ENCODE results near the gene FPR1. TPM values are rescaled to one million over a fixed set of nuclear protein-coding genes. Genes with fewer than 3 reads are reported as not detected.
A peak's percentile ranks its signal among the peaks of the same experiment; 100 is the strongest.
"Not testable (repeated sequence)": the region's sequence is repeated elsewhere in the genome, so short reads cannot be mapped to it uniquely, and the experiment has no call there.

Gene FPR1
- total RNA-seq, 1 donor from 2014 or later: 9.3 TPM

- no peak for DNase-seq (ENCODE audit: low spot score)
Measured at GRCh38 chr19:51779181-51779580, 27.5 kb upstream of the FPR1 start.

DNA sequence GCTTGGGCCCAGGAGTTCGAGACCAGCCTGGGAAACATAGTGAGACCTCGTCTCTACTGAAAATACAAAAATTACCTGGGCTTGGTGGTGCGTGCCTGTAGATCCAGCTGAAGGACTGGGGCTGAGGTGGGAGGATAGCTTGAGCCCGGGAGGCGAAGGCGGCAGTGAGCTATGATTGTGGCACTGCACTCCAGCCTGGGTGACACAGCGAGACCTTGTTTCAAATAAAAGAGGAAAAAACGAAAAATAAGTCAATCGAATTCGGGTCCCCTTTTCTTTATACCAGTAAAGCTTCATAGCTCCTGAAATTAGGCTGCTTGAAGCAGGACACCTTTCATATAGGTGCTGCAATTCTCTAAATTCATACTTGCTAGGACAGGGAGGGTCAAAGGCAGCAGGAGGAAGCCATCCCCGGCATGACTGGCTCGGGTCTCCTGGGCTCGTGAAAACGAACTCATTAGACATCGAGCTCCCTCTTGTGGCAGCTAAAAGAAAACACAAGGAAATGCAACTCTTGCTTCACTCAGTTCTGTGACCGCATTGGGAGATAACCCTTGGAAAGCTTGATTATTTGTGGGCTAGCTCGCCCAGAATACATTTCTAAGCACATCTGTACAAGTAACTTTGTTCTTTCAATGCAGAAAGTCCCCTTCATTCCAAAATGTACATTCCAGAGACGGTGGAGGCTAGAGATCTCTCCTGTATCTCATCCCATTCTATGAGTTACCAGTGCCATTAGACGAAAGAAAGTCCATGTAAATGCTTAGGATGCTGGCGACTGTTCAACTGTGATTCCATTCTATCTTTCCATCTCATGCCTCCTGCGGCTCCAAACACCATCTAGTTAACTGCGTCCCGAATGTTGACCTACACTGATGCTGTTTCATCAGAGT, 26.1 kb upstream of the FPR1 start:
- DNase-seq (ENCODE audit: low spot score): peak; percentile 68

GRCh38 chr19:51776561-51776960, 24.9 kb upstream of the FPR1 start:
- not testable (repeated sequence) for DNase-seq (ENCODE audit: low spot score)

GRCh38 chr19:51772977-51773376, 21.3 kb upstream of the FPR1 start:
- no peak for DNase-seq (ENCODE audit: low spot score)

DNA sequence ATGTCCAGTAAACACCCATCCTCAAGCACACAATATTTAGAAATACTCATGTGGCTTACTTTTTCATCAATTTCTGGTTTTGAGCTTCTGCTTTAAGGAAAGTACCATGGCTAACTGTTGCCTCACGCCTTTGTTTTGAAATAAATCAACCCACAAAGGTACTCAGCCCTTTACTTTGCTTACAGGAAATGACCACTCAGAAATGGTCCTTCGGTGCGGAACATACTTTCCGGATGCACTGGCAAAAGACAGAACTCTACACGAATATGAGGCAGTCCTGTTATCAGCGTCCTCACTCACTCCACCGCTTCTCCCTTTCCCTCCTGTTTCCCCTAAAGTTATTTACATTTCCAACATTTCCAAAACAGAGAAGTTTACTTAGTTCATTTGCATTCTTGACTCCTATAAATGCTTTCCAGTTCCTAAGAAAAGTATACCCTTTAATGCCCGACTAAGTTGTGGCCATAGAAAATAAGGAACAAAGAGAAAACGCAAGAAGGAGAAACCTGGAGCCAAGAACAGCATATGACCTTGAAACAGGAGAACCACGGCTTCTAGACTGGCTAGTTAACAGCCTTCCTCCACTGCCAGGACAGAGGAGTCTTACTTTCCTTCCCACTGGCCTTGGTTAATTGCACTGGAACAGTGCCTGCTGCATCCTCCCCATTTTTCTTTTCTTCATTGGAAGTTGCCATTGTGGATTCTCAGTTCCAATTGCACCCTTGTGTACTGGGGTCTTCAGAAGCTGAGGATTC, 19.9 kb upstream of the FPR1 start:
- no peak for DNase-seq (ENCODE audit: low spot score)

GRCh38 chr19:51766461-51766860, 14.8 kb upstream of the FPR1 start:
- DNase-seq (ENCODE audit: low spot score): no peak

DNA sequence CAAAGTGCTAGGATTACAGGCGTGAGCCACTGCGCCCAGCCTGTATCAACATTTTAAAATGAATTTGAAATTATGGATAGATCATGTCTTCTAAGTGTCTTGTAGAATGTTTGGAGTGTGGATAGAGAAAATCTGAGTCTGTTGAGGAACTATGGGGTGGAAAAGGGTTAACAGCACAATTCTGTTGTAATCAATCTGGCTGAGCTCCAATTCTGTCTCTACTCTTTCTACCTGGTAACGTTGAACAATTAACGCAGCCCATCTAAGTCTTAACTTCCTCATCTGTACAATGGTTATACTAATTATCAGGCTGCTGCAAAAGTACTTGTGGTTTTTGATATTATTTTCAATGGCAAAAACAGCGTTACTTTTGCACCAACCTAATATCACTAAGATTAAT, 13.4 kb upstream of the FPR1 start:
- DNase-seq (ENCODE audit: low spot score): no peak

DNA sequence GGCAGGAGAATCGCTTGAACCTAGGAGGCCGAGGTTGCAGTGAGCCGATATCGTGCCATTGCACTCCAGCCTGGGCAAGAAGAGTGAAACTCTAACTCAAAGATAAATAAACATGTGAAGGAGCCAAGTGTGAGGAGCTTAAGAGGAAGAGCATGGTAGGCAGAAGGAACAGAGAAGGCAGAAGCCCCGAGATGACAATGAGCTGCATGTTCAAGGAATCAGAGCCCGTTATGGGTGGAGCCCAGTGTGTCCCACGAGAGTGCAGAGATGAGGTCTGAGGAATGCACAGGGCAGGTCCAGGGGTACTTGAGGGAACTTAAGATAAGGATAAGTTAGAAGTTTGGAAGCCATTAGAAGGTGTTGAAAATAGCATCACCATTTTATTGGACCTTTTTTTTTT, 10.0 kb upstream of the FPR1 start:
- DNase-seq (ENCODE audit: low spot score): no peak

DNA sequence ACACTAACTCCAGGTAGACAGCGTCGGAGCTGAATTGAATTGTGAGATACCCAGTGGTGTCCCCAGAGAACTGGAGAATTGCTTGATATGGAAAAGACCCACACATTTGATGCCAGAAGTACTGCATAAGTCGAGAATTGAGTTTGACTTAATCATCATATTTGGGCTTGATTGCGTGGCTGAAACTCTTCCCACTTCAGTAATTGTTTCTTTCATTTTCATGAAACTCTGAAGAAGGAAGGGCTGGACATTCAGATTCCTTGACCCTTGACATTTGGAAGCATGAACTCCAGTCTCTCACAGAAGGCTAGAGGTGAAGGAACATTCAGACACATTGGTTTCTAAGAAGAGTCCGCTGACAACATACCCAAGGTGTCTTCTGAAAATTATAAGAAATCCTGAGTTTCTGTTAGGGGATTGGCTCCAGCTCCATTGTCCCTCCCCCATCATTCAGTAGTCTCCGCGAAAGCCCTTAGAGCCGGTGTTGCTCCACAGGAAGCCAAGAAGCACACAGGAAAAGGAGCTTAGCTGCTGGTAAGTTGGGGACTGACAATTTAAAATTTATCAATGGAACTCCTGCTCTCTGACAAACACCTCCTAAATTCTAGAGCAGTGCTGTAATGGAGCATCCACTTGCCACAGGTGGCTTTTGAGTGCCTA, 9.1 kb upstream of the FPR1 start, which contains the start of gene FPR2:
Gene FPR2 (plus strand): TSS at position 484 of the 660 bp plus-strand sequence. CDS start 7,479 bp downstream, outside the sequence.
- no peak for DNase-seq (ENCODE audit: low spot score)

DNA sequence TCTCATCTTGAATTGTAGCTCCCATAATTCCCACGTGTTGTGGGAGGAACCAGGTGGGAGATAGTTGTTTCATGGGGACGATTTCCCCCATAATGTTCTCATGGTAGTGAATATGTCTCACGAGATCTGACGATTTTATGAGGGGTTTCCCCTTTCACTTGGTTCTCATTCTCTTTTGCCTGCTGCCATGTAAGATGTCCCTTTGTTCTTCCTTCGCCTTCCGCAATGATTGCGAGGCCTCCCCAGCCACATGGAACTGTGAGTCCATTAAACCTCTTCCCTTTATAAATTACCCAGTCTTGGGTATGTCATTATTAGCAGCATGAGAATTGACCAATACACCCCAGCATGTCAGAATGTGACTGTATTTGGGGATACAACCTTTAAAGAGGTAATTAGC, 3.9 kb upstream of the FPR1 start:
- no peak for DNase-seq (ENCODE audit: low spot score)

DNA sequence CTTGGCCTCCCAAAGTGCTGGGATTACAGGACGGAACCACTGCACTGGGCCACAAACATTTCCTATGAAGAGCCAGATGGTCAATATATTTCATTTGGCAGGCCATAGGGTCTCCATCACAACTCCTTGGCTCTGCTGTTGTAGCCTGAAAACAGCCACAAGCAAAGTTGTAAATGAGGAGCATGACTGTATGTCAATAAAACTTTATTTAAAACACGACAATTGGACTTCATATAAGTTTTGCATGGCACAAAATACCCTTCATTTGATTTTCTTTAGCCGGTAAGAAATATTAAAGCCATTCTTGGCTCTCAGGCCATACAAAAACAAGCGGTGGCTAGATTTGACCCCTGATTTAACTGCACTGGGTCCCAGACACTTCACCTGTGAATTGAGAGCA, 3.1 kb upstream of the FPR1 start:
- no peak for DNase-seq (ENCODE audit: low spot score)

DNA sequence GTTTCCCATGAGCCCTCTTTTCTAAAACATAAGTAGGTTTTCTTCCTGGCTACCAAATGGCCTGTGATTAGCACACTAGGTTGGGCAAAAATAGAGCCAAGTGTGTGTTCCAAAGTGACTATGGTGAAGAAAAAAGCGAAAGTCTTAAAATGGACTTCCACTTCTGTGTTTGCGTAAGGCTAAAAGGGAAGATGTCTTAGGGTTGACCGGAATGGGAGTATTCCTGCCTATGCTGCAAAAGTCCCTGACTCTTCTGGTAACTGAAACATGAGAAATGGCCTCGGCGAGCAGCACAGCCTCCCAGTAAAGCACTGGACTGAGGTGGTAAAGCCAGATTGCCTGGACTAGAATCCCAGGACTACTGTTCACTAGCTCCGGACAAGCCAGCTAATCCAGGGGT, 2.4 kb upstream of the FPR1 start:
- DNase-seq (ENCODE audit: low spot score): no peak

GRCh38 chr19:51750400-51751094, 1.1 kb downstream of the FPR1 start:
- DNase-seq (ENCODE audit: low spot score): no peak

- no peak for DNase-seq (ENCODE audit: low spot score)
Measured at GRCh38 chr19:51749979-51750378, 1.7 kb downstream of the FPR1 start.

GRCh38 chr19:51746731-51747130, 4.9 kb downstream of the FPR1 start:
- DNase-seq (ENCODE audit: low spot score): no peak

DNA sequence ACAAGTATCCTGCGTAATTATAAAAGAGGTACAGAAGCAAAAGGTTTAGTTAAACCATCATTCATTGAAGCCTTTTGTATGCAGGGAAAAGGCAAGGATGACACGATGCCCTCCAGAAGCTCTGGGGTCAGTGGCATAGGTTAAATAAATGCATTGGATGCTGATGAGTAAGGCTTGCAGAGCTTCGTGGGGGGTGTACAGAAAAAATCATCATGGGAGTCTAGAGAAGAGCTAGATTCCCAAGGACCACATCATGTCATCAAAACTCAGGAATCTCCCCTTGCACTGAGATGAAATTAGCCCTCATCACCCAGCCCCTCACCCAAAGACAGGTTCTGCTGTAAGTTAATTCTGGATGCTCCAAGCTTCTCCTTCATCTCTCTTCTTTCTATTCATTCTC, 8.3 kb downstream of the FPR1 start:
- no peak for DNase-seq (ENCODE audit: low spot score)

DNA sequence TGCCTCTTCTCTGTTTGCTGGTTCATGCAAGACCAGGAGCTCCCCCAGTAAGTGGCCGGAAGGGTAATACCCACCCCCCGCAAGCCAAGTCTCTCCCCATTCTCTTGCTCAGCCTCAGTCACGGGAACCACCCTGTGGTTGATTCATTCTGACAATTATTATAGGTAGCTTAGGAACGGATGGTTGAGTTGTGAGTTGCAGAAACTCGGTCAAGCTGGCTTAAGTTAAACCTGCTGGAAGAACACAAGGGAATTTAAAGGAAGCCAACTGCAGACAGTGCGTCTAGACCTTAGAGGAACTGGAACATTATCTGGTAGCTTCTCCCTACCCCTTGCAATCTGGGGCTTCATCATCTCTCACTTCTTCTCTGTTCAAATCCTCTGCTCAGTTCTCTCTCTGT, 8.9 kb downstream of the FPR1 start:
- DNase-seq (ENCODE audit: low spot score): no peak

GRCh38 chr19:51740356-51740755, 11.3 kb downstream of the FPR1 start:
- no peak for DNase-seq (ENCODE audit: low spot score)

- DNase-seq (ENCODE audit: low spot score): no peak
Measured at GRCh38 chr19:51739466-51740213, 12.0 kb downstream of the FPR1 start.

- not testable (repeated sequence) for DNase-seq (ENCODE audit: low spot score)
Measured at GRCh38 chr19:51738523-51738922, 13.2 kb downstream of the FPR1 start.

- no peak for DNase-seq (ENCODE audit: low spot score)
Measured at GRCh38 chr19:51737924-51738323, 13.8 kb downstream of the FPR1 start.

All from mucosa of gallbladder (tissue), 1 donor.